Body of pancreas (tissue), 4 donors: Measurements from ENCODE around the gene TUT4. TPM values are rescaled to one million over a fixed set of nuclear protein-coding genes. Genes with fewer than 3 reads are reported as not detected.

ENCODE experiments used
- ATAC-seq: fragments of 150-250 bp; one replicate; pipeline ENCODE4 v1.9.1; 2016
- DNase-seq, 4 donors: peaks; one replicate each; pipeline ENCODE4 v3.0.0-alpha.2; 2019
- H3K27ac ChIP-seq, 4 donors: fragments of 200-600 bp; sonication (generic); 1 replicate in 3 of 4; 2 replicates in 1 of 4; pipeline versions ENCODE4 v1.5.1 to v1.6.1; 2016 to 2019; ENCODE audit warnings: mild to moderate bottlenecking in 1 of 4, mixed read lengths in 1 of 4, moderate library complexity in 1 of 4
- H3K27me3 ChIP-seq, 2 donors: fragments of 200-600 bp; sonication (generic); one replicate each; pipeline ENCODE4 v1.6.0; 2016; ENCODE audit warnings: mild to moderate bottlenecking in 1 of 2
- H3K36me3 ChIP-seq, 2 donors: fragments of 200-600 bp; sonication (generic); replicated peaks in 1 of 2; 2 replicates each; pipeline ENCODE4 v1.5.1; 2016; ENCODE audit warnings: low read depth in 2 of 2; ENCODE audit not compliant: insufficient read depth in 1 of 2
- H3K4me1 ChIP-seq: fragments of 200-600 bp; sonication (generic); one replicate; pipeline ENCODE4 v1.6.0; 2016
- H3K4me3 ChIP-seq, 2 donors: fragments of 200-600 bp; sonication (generic); 1 replicate in 1 of 2; 2 replicates in 1 of 2; pipeline ENCODE4 v1.5.1; 2016 to 2019
- H3K9me3 ChIP-seq, 3 donors: fragments of 200-600 bp; sonication (generic); 1 replicate in 2 of 3; 2 replicates in 1 of 3; pipeline ENCODE4 v1.5.1; 2016
- CTCF ChIP-seq, 7 experiments: fragments of 450-650 bp in 4 of 7; fragments of 200-600 bp in 3 of 7; sonication (generic) in 3 of 7; IDR thresholded peaks; one replicate each; pipeline ENCODE4 v1.5.1; 2016 to 2019; ENCODE audit warnings: antibody characterized with exemption in 7 of 7
- POLR2A ChIP-seq, 3 donors: fragments of 450-650 bp; IDR thresholded peaks; one replicate each; pipeline ENCODE4 v1.6.1; 2016; ENCODE audit warnings: antibody characterized with exemption in 3 of 3, mild to moderate bottlenecking in 2 of 3
- WGBS, 2 donors: methylation state at CpG; one replicate each; pipeline ENCODE4 v1.1.5; 2017; 5-methylcytosine and 5-hydroxymethylcytosine counted together
- intact Hi-C: fragments of 100-400 bp; cut with DNase I; formaldehyde crosslinking; loops from one replicate; pipeline ENCODE4 v1.15.1; 2023
- total RNA-seq, 2 donors: library from RNA; depleted of rRNA; stranded (reverse); fragments of >200 nt; gene quantifications; one replicate each; pipeline ENCODE4 v1.1.0, GENCODE V29; 2016

TUT4 gene
- total RNA-seq, 2 donors from 2014 or later: 41.8 to 59.3 TPM

GRCh38 chr1:52423771-52424170 is 129.1 kb downstream of the TUT4 start:
- DNase-seq (peak in 1 of 4 donors; percentile 10), ATAC-seq (no peak)
- 63 to 75% methylated on average over 9 of the region's 9 CpGs for WGBS, 2 donors
- H3K9me3 ChIP-seq: no peaks in the 10 kb centered on the region
- TF ChIP-seq POLR2A (IDR thresholded peaks at IDR 0.05) (no peak), CTCF (IDR thresholded peaks at IDR 0.05) (no peak)
- H3K4me3 ChIP-seq: no peak overlapping the region
- H3K4me1 ChIP-seq: no peaks in the 10 kb centered on the region
- H3K27me3 ChIP-seq: no peaks in the 10 kb centered on the region
- peaks cover 0 to 3% of the 10 kb centered on the region in 2 donors for H3K36me3 ChIP-seq
- H3K27ac ChIP-seq: no peak overlapping the region
- intact Hi-C loops: no loop called here

- intact Hi-C loops: no loop called here
- TF ChIP-seq POLR2A (IDR thresholded peaks at IDR 0.05) (no peak), CTCF (IDR thresholded peaks at IDR 0.05) (no peak)
- DNase-seq: no peak
- 92 to 97% methylated on average over 2 of the region's 2 CpGs for WGBS, 2 donors
- Histone ChIP-seq H3K36me3 (peaks cover 0 to 3% of the 10 kb centered on the region in 2 donors), H3K27ac (no peak overlapping the region), H3K4me3 (no peak overlapping the region), H3K27me3 (no peaks in the 10 kb centered on the region), H3K9me3 (no peaks in the 10 kb centered on the region), H3K4me1 (no peaks in the 10 kb centered on the region)
- ATAC-seq: no peak
Observed at GRCh38 chr1:52423055-52423454, 129.8 kb downstream of the TUT4 start.

- Histone ChIP-seq H3K9me3 (no peaks in the 10 kb centered on the region), H3K27ac (no peak overlapping the region), H3K36me3 (peaks cover 0 to 7% of the 10 kb centered on the region in 2 donors), H3K4me3 (no peak overlapping the region), H3K4me1 (no peaks in the 10 kb centered on the region), H3K27me3 (no peaks in the 10 kb centered on the region)
- TF ChIP-seq CTCF (IDR thresholded peaks at IDR 0.05): no peak
- TF ChIP-seq POLR2A (IDR thresholded peaks at IDR 0.05): no peak
- no peak for ATAC-seq
- no peak for DNase-seq
- WGBS, 2 donors: 85 to 88% methylated on average over 1 of the region's 1 CpG
- intact Hi-C loops: no loop called here
Observed at GRCh38 chr1:52420713-52421112, 132.2 kb downstream of the TUT4 start.

- peaks cover 13 to 28% of the 10 kb centered on the region in 2 donors for H3K36me3 ChIP-seq
- H3K9me3 ChIP-seq: no peaks in the 10 kb centered on the region
- H3K4me3 ChIP-seq: no peak overlapping the region
- DNase-seq (no peak), ATAC-seq (no peak)
- H3K27me3 ChIP-seq: no peaks in the 10 kb centered on the region
- H3K4me1 ChIP-seq: no peaks in the 10 kb centered on the region
- intact Hi-C loops: no loop called here
- no peak overlapping the region for H3K27ac ChIP-seq
- no peak for TF ChIP-seq CTCF (IDR thresholded peaks at IDR 0.05)
- TF ChIP-seq POLR2A (IDR thresholded peaks at IDR 0.05): no peak
- WGBS, 2 donors: 87% methylated on average over 2 of the region's 2 CpGs
Observed at GRCh38 chr1:52416811-52417210, 136.1 kb downstream of the TUT4 start.

- intact Hi-C loops: no loop called here
- no peaks in the 10 kb centered on the region for H3K9me3 ChIP-seq
- ATAC-seq (no peak), DNase-seq (no peak)
- no peak overlapping the region for H3K4me3 ChIP-seq
- no peak overlapping the region for H3K27ac ChIP-seq
- H3K27me3 ChIP-seq: no peaks in the 10 kb centered on the region
- peaks cover 13 to 37% of the 10 kb centered on the region in 2 donors for H3K36me3 ChIP-seq
- no peaks in the 10 kb centered on the region for H3K4me1 ChIP-seq
- TF ChIP-seq POLR2A (IDR thresholded peaks at IDR 0.05) (no peak), CTCF (IDR thresholded peaks at IDR 0.05) (no peak)
Observed at GRCh38 chr1:52414942-52415341, 137.9 kb downstream of the TUT4 start.
